Measurements from ENCODE around the gene SLC10A3.

- no peak for TF ChIP-seq SP1 (IDR thresholded peaks at IDR 0.05)
- no peak for TF ChIP-seq TARDBP (IDR thresholded peaks at IDR 0.05)
Observed at GRCh38 chrX:154484255-154485149, 5.9 kb downstream of the SLC10A3 start.

Data from HEK293T (cell line).